H1 (cell line): ENCODE measurements around the gene TSGA10IP.
"Not testable (repeated sequence)": the region's sequence is repeated elsewhere in the genome, so short reads cannot be mapped to it uniquely, and the experiment has no call there.

Source experiments
- CHD2 ChIP-seq: IDR thresholded peaks from 2 replicates; pipeline ENCODE4 v1.6.1; 2012; ENCODE audit warnings: low read length, improper control_type of control experiment
- GABPA ChIP-seq: IDR thresholded peaks from 2 replicates; pipeline ENCODE4 v1.6.1; 2011; ENCODE audit warnings: mild to moderate bottlenecking, low read length, moderate library complexity, borderline replicate concordance; ENCODE audit not compliant: insufficient read depth
- POLR2A ChIP-seq, 2 experiments: IDR thresholded peaks; 1 replicate in 1 of 2; 2 replicates in 1 of 2; pipeline ENCODE4 v1.6.1; 2011; ENCODE audit warnings: low read depth in 2 of 2, low read length in 2 of 2, mild to moderate bottlenecking in 2 of 2; ENCODE audit errors: control extremely low read depth in 1 of 2
- SP1 ChIP-seq: IDR thresholded peaks from 2 replicates; pipeline ENCODE4 v1.6.1; 2011; ENCODE audit warnings: low read depth, low read length
- TF ChIP-seq, protein P1 (sequence below), 3 experiments: IDR thresholded peaks; 1 replicate in 2 of 3; 2 replicates in 1 of 3; pipeline versions ENCODE4 v1.5.1 to v1.6.1; 2011; ENCODE audit warnings: low read length in 3 of 3, mild to moderate bottlenecking in 3 of 3, inconsistent platforms in 2 of 3, low read depth in 1 of 3, moderate library complexity in 1 of 3; ENCODE audit not compliant: insufficient read depth in 1 of 3; ENCODE audit errors: control extremely low read depth in 1 of 3

DNA sequence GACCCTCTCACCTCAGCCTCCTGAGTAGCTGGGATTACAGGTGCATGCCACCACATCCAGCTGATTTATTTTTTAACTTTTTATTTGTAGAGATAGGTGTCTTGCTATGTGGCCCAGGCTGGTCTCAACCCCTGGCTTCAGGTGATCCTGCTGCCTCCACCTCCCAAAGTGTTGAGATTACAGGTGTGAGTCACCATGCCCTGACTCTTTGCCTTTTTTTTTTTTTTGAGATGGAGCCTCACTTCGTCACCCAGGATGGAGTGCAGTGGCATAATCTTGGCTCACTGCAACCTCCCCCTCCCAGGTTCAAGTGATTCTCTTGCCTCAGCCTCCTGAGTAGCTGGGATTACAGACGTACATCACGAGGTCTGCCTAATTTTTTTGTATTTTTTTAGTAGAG is 6.4 kb downstream of the TSGA10IP start:
- TF ChIP-seq SP1; GABPA; CHD2; POLR2A (IDR thresholded peaks at IDR 0.05; ENCODE audit: control extremely low read depth in 1 of 2, low read depth in 2 of 2, low read length in 2 of 2): not testable (repeated sequence)
- TF ChIP-seq, protein P1, sequence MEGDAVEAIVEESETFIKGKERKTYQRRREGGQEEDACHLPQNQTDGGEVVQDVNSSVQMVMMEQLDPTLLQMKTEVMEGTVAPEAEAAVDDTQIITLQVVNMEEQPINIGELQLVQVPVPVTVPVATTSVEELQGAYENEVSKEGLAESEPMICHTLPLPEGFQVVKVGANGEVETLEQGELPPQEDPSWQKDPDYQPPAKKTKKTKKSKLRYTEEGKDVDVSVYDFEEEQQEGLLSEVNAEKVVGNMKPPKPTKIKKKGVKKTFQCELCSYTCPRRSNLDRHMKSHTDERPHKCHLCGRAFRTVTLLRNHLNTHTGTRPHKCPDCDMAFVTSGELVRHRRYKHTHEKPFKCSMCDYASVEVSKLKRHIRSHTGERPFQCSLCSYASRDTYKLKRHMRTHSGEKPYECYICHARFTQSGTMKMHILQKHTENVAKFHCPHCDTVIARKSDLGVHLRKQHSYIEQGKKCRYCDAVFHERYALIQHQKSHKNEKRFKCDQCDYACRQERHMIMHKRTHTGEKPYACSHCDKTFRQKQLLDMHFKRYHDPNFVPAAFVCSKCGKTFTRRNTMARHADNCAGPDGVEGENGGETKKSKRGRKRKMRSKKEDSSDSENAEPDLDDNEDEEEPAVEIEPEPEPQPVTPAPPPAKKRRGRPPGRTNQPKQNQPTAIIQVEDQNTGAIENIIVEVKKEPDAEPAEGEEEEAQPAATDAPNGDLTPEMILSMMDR (IDR thresholded peaks at IDR 0.05; ENCODE audit: control extremely low read depth in 1 of 3, insufficient read depth in 1 of 3, low read depth in 1 of 3, low read length in 3 of 3): not testable (repeated sequence)
